ENCODE measurements around the gene STAC3. TPM values are rescaled to one million over a fixed set of nuclear protein-coding genes. Genes with fewer than 3 reads are reported as not detected.

STAC3 gene
- total and polyA plus RNA-seq, 12 donors: 0.30 to 10.5 (median 2.5) TPM

- peaks cover 30% of the 10 kb centered on the region for H3K27me3 ChIP-seq
- intact Hi-C loops (cut with DNase I): no loop called here
- peaks cover 0 to 29% of the 10 kb centered on the region in 2 donors for H3K36me3 ChIP-seq (replicated peaks in 1 of 2)
- DNase-seq: no peak
- WGBS, 4 donors: 8 to 15% (median 12%) methylated on average over 9 of the region's 9 CpGs
- H3K27ac ChIP-seq: peak overlapping the region in 3 of 5 donors; percentile 74 to 87 (median 84)
- H3K9me3 ChIP-seq (replicated peaks in 1 of 3): no peaks in the 10 kb centered on the region
- peaks cover 9 to 12% of the 10 kb centered on the region in 2 donors for H3K4me1 ChIP-seq (replicated peaks in 1 of 2)
- H3K4me3 ChIP-seq: peak overlapping the region in 1 of 4 donors; percentile 58
- TF ChIP-seq CTCF (IDR thresholded peaks at IDR 0.05) (peak in 5 of 6 experiments; percentile 13 to 40 (median 26)), POLR2A (IDR thresholded peaks at IDR 0.05) (no peak)
Observed at GRCh38 chr12:57229046-57229633, 21.8 kb downstream of the STAC3 start.

GRCh38 chr12:57227315-57228115 lies 23.5 kb downstream of the STAC3 start:
- H3K27ac ChIP-seq: no peak overlapping the region
- no peak for DNase-seq
- H3K4me1 ChIP-seq (replicated peaks in 1 of 2): peaks cover 9 to 12% of the 10 kb centered on the region in 2 donors
- H3K9me3 ChIP-seq (replicated peaks in 1 of 3): no peaks in the 10 kb centered on the region
- H3K27me3 ChIP-seq: peaks cover 44% of the 10 kb centered on the region
- WGBS, 4 donors: 51 to 62% (median 59%) methylated on average over 7 to 8 of the region's 8 CpGs
- TF ChIP-seq POLR2A (IDR thresholded peaks at IDR 0.05) (no peak), CTCF (IDR thresholded peaks at IDR 0.05) (no peak)
- H3K4me3 ChIP-seq: no peak overlapping the region
- intact Hi-C loops (cut with DNase I): no loop called here
- peaks cover 0 to 12% of the 10 kb centered on the region in 2 donors for H3K36me3 ChIP-seq (replicated peaks in 1 of 2)

- Histone ChIP-seq H3K36me3 (replicated peaks in 1 of 2) (peaks cover 0 to 5% of the 10 kb centered on the region in 2 donors), H3K27me3 (peaks cover 52% of the 10 kb centered on the region), H3K27ac (no peak overlapping the region), H3K9me3 (replicated peaks in 1 of 3) (no peaks in the 10 kb centered on the region), H3K4me1 (replicated peaks in 1 of 2) (peaks cover 9 to 12% of the 10 kb centered on the region in 2 donors), H3K4me3 (no peak overlapping the region)
- intact Hi-C loops (cut with DNase I): no loop called here
- WGBS, 4 donors: 14 to 16% (median 15%) methylated on average over 19 to 35 of the region's 35 CpGs
- TF ChIP-seq CTCF (IDR thresholded peaks at IDR 0.05) (no peak), POLR2A (IDR thresholded peaks at IDR 0.05) (no peak)
- DNase-seq: no peak
Observed at GRCh38 chr12:57226588-57227314, 24.2 kb downstream of the STAC3 start.

GRCh38 chr12:57225680-57226210 lies 25.2 kb downstream of the STAC3 start:
- Histone ChIP-seq H3K36me3 (replicated peaks in 1 of 2) (no peaks in the 10 kb centered on the region), H3K27me3 (peaks cover 62% of the 10 kb centered on the region), H3K4me3 (no peak overlapping the region), H3K9me3 (replicated peaks in 1 of 3) (no peaks in the 10 kb centered on the region), H3K27ac (no peak overlapping the region), H3K4me1 (replicated peaks in 1 of 2) (peaks cover 9 to 11% of the 10 kb centered on the region in 2 donors)
- intact Hi-C loops (cut with DNase I): no loop called here
- no peak for DNase-seq
- WGBS, 4 donors: 31 to 52% (median 36%) methylated on average over 16 to 18 of the region's 18 CpGs
- TF ChIP-seq CTCF (IDR thresholded peaks at IDR 0.05): no peak
- TF ChIP-seq POLR2A (IDR thresholded peaks at IDR 0.05): no peak

All from adrenal gland (tissue), 12 donors.